Activated CD4-positive, CD25-positive, alpha-beta regulatory T cell treated with anti-CD3 and anti-CD28 coated beads, Interleukin-2, amount 50 U/mL, for 72 hours (primary cell): ENCODE data around the gene STIP1.

Source experiments
- DNase-seq: peaks from one replicate; pipeline ENCODE4 v3.0.0; 2021

Gene STIP1

DNA sequence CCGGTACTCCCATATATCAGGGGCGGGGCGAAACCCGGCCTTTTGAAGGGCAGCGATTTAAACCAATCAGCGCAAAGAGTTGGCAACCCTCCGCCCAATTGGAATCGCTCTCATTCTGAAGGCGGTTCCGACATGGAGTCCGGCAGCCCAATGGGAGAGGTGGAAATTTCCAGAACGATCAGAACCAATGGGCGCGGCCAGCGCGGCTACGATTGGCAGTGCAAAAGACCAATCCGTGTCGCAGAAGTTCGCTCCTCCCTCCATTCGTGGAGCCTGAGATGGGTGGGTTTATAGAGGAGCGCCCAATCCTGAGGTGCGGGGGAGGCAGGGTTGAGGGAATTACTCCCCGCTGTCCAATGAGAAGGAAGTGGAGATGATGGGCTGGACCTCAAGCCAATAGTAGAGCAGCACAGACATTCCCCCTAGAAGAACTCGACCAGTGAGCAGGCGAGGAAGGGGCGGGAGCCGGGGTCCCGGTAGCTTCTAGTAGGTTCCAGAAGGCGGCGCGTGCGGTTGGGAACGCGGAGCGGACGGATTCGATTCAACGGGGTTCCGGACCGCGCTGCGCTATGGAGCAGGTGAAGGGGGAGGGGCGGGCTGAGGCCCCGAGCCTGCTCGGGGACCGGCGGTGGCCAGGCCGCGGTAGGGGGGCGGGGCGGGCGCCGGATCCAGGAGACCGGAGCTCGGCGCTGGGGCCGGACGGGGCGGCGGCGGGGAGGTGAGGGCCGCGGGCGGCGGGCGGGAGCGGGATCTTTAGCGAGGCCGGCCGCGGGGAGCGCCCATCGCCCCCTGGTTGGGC lies at the start of gene STIP1:
STIP1 (plus strand) TSS at position 479 of the 799 bp plus-strand sequence; CDS start at position 570, 91 bp downstream.
- peak; percentile 97 for DNase-seq

DNA sequence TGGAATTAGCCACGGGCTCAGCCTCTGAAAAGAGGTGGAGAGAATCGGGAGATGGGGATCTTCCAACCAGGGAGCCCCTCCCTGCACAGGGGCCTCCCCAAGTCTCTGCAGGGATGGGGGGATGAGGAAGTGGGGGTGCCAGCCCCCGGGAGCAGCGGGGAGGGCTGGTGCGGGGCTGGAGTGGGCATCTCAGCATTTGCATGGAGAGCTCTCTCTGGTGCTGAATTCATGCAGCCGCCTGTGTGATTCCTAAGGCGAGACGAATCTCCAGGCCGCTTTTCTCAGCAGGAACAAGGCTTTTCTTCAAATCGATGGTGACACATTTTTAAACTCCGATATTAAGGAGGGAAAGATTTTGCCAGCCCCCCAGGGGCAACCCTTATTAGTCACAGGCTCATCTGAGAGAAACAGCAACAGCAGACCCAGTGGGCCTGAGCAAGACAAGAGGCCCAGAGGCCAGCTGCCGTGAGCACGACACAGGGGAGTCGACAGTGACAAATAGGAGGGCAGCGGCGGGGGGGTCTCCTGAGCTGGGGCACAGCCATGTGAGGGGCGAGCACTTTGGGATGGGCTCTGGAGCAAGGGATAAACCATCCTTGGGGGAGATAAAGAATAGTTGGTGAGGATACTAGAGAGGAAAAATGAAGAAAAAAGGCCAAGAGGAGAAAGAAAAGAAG lies 49.1 kb upstream of the STIP1 start:
- no peak for DNase-seq

DNA sequence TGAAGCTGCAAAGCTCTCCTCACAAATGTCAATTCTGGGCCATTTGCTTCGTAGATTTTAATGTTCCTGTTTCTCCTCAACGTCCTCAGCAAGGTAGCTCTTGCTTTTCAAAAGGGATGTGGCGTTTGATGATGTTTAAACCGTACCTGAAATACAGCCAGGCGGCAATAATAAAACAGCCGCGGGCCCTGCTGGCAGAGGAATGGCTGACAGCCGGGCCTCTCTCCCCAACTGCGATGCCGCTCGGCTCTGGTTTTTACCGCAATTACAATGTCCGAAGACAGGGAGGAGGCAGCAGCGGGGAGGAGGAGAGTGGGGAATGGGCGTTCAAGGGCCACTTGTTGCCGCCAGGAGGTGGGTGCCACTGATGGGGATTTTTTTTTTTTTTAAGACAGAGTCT lies 47.6 kb upstream of the STIP1 start:
- no peak for DNase-seq

DNA sequence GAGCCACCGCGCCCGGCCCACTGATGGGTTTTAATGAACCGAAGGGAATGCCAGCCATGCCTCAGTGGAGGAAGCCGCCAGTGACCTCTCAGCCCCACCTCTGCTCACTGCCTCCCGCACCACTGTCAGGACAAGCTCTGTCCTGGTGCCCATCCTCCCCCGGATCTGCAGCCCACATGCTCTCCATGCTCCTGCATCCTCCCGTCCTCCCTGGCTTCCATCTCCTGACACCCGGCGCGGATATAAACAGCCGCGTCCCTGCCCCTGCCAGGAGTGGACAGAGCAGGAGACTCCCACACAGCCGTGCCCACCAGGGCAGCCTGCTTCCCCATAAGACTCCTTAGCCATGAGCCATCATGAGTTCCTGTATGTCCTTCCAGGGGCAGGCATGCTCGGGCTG lies 46.9 kb upstream of the STIP1 start:
- DNase-seq = no peak

DNA sequence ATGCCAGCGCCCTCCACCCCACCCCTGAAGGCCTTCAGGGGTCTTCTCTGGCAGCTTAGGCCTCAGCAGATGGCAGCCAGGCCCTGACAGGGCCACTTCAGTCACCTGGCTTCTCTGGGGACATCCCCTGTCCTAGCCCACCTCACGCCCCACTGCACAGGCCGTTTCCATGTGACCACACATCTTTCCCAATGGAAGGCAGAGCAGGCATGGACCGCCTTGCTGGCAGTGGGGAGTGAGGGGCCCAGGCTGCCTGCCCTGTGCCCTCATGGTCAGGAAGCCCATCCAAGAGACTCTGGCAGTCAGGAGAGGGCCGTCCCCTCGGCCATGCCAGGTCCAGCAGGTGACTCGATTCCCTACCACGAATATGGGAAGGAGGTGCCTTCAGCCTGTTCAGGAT lies 45.9 kb upstream of the STIP1 start:
- no peak for DNase-seq

DNA sequence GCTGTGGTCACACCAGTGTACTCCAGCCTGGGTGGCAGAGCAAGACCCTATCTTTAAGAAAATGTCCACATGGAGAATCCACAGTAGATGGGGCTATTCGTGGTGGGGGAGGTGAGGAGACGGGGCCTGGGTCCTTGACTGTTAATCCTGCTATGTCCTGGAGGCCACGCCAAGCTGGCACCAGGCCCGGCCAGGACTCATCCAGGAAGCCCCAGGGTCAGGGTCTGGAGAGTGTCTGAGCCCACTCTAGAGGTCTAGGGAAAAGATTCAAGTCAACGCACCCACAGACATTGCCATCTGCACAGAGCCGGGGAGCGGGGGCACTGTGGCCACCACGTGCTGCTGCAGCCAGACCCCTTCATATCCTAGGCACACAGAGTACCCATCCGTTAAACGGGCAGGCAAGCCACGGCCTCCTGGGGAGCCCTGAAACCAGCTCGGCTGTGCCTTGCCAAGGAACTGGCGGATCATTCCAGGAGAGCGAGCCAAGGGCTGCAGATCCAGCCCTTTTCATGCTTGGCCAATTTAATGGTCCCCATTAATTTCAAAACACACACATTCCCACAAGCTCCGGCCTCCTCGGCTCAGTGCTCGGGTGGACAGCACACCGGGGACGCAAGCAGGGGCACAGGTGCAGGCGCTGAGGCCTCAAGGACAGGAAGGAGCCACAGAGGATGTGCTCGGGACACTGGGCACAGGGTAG lies 44.7 kb upstream of the STIP1 start:
- DNase-seq = no peak

DNA sequence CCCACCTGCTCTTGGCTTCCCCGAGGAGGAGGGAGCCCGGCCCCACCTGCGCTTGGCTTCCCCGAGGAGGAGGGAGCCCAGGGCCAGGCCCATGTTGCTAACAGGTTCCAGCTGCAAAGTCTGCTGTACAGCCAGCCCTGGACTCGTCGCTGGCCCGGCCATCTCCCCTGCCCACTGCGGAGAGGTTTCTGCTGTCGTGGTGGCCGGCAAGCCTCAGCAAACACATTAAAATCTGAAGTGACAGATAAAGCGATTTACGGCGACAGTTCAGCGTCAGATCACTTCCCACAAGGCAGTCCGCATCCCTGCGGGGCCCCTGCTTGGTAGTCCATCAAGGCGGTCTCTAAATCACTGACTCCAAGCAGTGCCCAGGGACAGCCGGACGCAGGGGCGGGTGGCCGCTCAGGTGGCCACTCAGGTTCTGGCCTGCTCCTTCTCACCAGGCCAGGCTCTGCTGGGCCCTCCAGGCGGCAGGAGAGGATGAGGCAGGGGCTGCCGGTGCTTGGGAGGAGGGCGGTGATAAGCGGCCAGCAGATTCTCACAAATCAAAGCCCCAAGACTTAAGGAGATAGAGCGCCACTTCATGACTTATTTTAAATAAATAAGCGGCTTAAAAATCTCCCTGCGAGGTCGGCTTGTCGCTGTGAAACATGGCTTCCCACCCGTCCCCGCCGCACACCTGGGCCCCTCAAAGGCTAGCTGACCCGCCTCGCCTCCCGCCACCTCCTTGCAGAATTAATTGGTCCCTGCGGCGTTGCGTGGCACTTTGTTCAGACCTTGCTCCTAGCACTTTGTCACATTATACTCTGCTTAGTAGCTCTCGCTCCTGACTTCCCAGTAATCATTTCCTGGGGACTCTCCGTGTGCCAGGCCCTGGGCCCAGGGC lies 41.1 kb upstream of the STIP1 start:
- DNase-seq = no peak

DNA sequence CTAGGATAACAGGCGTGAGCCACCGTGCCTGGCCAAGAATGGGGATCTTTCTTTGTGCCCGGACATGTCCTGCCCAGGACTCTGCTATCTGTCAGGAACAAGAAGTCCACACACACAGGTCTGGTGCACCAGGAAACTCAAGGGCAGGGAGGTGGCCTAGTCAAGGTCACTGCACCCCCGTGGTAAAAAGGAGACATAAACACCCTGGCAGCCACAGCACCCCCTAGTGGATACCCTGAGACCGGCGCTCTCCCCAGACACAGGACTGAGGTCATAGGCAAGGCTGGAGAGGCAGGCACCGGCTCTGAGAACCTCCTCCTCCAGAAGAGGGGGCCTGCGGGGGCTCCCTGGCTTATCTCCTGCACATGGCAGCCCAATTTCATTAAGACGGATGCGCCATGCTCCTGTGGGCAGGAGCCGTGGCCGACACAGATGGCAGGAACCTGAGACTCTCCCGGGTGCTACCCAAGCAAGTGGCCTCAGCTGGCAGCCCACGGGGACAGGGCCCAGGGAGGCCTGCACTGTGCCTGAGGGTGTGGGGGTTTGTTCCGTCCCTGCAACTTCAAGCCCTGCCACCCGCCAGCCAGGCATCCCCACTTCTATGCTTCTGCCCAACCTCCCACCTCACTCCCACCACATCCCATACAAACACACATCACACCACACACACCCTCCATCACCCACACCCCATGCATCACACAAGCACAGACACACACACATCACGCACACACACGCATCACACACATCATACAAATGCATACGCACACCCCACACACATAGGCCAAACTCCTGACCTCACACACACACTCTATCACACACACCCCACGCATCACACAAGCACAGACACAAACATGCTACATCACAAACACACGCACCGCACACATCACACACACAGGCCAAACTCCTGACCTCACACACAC lies 39.7 kb upstream of the STIP1 start:
- peak; percentile 62 for DNase-seq

DNA sequence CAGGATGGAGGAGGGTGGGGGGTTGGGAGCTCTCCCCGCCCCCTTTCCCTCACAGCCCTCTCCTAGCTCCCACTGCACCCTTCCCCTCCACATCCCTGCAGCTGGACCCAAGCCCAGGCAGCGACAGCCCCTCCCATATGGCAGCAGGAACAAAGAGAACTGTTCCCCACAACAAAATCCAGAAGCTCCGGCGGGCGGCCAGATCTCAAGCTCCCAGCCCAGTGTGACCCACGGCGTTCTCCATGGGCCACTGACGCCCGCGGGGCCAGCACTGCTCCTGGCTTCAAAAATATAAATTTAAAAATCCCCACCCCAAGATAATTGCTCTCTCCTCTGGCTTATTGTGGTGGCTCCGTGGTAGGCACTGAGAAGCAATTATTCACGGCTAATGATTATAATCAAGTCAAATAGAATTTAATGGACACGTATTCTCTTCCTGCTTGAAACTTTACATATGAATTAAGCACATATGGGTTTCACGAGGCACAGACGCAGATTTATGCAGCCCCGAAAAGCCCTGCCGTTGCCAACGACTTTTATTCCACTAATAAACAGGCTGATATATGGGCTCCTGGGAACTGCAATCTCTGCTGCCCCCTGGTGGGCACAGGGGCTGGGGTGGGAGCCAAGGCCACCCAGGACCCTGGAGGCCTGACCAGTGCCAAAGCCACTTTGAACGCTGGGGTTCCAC lies 37.6 kb upstream of the STIP1 start:
- DNase-seq = peak; percentile 80

DNA sequence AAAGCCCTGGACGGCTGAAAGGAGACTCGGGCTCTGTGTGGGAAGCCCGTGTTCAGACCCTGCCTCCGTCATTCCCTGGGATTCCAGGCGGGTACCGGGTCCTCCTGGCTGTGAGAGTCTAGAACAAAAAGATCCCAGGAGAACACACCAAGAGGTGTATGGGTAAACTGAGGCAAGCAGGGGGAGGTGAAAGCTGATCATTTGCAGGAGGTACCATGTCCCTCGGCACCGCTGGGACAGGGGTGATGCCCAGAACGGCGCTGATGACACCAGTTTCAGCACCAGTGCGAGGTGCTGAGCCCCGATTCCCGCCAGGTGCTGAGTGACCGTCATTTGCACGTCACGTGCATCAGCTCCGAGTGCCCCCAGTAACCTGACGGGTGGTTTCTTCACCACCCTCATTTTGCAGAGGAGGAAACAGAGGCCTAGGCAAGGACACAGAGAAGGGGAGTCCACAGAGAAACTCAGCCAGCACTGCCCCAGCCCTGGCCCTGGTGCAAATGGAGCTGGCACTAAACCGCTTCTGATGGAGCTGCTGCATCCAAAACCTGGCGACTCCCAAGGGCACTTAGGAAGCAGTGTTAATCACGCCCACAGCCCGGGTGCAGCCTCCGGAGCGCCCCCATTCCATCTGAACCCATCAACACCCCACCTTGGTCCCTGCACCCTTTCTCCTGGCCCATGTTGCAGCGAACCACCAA lies 36.9 kb upstream of the STIP1 start:
- DNase-seq = no peak

DNA sequence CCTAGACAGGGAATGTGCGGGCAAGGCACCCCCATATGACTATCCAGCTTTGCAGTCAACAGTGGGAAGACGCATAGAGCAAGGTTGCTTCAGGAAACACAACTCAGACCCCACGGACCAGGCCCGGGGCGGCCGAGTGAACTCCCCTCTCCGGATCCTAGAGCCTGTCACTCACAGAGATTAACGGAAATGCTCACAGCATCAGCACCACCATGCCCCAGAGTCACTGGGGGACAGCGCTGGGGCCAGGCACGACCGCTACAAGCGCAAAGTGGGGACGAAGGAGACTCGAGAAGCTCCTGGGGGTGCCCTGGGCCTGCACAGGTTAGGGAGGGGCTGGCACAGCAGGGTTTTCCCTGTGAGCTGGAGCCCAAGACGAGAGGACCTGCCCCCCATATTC lies 35.9 kb upstream of the STIP1 start:
- no peak for DNase-seq

DNA sequence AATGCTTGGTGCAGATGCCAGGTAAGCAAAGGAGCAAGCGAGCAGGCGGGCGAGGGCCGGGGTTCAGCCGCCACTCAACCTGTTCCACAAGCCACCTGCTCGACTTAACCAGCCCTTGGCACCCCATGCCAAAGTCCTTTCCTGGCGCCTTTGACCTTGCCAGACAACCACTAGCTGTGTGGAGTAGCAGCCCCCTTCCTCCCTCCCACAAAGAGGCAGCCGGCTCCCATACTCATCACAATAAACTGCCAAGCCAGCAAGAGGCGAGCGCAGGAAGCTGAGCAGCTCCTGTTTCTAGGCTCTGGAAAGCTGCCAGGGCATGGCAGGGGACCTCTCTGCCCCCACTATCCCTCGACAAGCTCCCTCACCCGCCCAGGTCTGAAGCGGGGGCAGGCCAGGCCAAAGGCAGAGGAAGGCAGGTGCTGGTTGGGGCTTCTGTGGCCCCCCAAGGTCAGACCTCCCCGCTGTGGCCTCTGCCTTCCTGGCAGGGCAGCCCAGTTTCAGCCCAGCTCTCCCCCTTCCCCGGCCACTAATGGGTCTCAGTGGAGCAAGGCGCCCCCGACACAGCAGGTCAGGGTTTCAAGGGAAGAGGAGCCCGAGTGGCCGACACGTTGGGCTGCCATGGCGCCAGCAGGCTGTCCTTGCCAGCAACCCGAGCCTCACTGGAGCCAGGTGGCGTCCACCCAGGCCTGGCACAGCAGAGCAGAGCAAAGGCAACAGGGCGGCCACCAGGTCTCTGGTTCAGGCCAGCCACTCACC lies 35.3 kb upstream of the STIP1 start:
- DNase-seq = no peak

DNA sequence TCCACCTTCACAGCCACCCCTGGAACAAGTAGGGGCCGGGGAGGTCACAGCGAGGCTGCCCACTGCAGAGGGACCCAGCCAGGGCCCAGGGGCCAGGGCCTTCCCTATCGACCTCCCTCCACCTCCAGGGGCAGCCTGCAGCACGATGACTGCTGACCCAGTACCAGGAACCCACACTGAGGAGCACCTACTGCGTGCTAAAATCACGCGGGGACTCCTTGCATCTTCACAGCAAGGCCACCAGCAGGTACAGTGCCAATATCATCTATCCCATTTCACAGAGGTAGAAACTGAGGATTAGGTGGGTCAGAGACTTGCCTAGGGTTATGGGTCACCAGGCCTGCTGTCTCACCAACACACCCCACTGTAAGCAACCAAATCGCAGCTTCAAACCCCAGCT lies 34.6 kb upstream of the STIP1 start:
- no peak for DNase-seq

DNA sequence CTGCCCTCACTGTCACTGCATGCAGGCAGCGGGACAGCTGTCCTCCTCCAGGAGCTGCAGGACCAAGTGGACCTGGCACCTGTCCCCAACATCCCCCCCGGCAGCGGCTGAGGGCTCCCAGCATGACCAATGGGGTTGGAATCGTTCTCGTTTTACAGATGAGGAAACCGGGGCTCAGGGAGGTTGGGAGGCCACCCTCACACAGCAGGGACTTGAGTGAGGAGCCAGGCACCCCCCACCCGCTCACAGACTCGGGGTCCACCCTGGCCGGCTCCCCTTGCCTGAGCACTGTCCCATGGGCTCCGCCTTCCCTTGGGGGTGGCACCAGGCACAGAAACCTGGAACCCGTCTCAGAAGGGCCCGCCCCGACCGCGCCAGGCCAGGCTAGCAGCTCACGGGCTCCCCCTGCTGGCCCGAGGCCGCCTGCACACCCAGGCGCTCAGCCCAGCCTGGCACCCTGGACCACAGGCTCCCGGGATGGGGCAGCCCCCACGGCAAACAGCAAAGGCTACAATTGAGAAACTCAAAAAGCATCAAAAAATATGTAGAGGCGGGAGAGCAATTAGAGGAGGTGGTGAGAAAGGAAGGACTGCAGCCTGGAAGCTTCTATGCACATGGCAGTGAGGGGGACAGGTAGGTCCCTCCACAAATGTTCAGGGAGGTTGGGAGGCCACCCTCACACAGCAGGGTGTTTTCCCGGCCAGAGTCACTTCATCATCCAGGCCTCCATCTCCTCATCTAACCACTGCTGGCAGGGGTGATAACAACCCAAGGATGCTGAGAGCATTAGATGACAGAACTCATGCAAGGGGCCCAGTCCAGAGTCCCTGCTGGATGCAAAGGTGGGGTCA lies 32.9 kb upstream of the STIP1 start:
- DNase-seq = peak; percentile 84

DNA sequence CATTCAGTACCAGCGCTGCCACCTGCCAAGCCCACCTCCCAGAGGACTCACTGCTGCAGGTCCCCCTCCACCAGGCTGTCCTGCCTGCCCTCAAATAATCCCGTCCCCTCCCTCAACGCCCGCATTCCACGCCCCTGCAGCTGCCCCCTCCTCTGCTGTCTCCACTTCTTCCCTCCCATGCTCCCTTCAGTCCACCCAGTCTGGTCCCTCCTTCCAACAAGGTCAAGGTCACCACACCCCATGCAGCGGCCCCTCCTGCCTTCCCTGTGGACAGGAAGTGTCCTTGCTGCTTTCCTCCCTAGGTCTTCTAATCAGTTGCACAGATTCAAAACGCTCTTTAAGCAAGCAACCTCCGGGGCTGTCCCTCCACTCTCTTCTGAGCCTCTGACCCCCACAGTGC lies 32.2 kb upstream of the STIP1 start:
- DNase-seq = no peak

DNA sequence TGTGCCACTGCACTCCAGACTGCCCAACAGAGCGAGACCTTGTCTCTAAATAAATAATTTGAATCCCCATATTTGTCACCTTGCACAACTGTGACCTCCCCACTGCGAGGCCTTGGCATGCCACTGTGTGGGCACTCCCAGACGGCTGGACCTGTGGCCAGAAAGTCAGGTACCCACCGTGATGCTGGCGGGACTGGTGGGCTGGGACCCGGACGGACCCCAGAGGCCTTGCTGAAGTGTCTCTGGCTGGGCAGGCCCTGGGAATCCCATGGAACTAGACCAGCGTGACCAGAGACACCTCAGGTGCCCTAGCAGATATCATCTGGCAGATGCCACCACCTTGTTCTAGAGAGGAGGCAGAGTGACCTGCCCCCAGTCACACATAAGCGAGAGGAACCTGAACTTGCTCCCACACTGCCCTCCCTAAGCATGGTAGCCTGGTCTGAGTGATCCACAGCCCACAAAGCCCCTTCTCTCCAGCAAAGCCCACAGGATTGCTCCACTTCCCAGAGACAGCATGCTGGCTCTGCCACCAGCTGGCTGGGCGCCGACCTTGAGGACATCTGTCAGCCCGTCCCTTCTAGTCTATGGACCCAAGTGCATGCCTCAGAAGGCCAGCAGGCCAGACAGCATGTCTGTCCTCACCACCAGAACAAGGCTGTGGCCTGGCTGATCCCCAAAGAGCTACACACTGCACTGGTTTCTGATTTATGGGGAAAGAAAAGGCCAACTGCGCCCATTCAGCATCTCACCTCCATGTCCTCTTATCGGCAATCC lies 29.5 kb upstream of the STIP1 start:
- DNase-seq = no peak

DNA sequence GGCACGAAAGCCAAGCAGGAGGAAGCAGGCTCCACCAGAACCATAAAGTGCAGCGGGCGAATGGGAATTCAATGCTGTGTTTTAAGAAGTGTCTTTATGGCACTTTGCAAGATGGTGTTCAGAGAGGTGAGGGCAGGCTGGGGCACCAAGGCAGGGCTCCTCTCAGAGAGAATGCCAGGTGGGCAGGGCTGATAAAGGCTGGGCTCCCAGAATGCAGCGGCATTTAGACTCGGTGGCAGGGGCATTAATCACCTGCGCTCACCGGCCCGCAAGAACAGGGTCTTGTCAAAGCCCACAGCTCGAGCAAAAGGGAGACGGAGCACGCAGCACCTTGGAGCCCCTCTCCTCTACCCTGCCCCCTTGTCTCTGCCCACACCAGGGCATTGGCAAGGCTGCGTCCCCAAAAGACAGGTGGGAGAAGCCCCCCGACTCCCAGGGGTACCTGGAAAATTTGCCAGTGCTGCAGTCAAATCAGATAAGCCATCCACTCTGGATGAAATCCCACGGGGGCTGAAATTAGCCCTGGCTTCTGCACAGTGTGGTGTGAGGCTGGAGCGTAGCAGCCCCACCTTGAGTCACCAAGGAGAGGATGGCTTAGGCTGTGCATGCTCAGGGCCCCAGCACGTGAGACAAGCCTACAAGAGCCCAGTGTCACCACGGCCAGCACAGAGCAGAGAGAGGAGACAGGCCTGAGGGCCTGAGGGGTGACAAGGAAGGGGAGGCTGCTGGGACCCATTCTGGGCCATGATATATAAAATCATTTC lies 28.2 kb upstream of the STIP1 start:
- no peak for DNase-seq
